CD14-positive monocyte (primary cell): ENCODE results near the gene PHKA2. TPM values are rescaled to one million over a fixed set of nuclear protein-coding genes. Genes with fewer than 3 reads are reported as not detected.

Experiments used
- DNase-seq, 3 donors: peaks; one replicate each; pipeline ENCODE4 v3.0.0-alpha.2; 2011 to 2022
- H2AFZ ChIP-seq: 2 replicates; pipeline ENCODE4 v1.6.0; 2012; ENCODE audit warnings: mild to moderate bottlenecking, low read depth, low read length, inconsistent platforms; ENCODE audit not compliant: insufficient read depth, poor library complexity, severe bottlenecking
- H3K27ac ChIP-seq, 2 donors: 1 replicate in 1 of 2; 2 replicates in 1 of 2; pipeline ENCODE4 v1.5.1; 2012 to 2013; ENCODE audit warnings: low read length in 2 of 2, control low read depth in 1 of 2, inconsistent platforms in 1 of 2, low read depth in 1 of 2, mild to moderate bottlenecking in 1 of 2
- H3K27me3 ChIP-seq, 2 donors: one replicate each; pipeline versions ENCODE4 v1.6.0 to v1.6.1; 2011 to 2013; ENCODE audit warnings: low read length in 2 of 2; ENCODE audit not compliant: control insufficient read depth in 2 of 2, insufficient read depth in 2 of 2
- H3K36me3 ChIP-seq, 2 donors: replicated peaks in 1 of 2; 1 replicate in 1 of 2; 2 replicates in 1 of 2; pipeline versions ENCODE4 v1.5.1 to v1.6.1; 2012 to 2013; ENCODE audit warnings: low read length in 2 of 2, control low read depth in 1 of 2, inconsistent platforms in 1 of 2, mild to moderate bottlenecking in 1 of 2; ENCODE audit not compliant: insufficient read depth in 2 of 2, control insufficient read depth in 1 of 2
- H3K4me1 ChIP-seq, 2 donors: 1 replicate in 1 of 2; 2 replicates in 1 of 2; pipeline versions ENCODE4 v1.5.1 to v1.6.1; 2012 to 2013; ENCODE audit warnings: low read length in 2 of 2, control low read depth in 1 of 2, inconsistent platforms in 1 of 2, mild to moderate bottlenecking in 1 of 2, moderate library complexity in 1 of 2; ENCODE audit not compliant: insufficient read depth in 2 of 2, control insufficient read depth in 1 of 2
- H3K4me2 ChIP-seq: replicated peaks from 2 replicates; pipeline ENCODE3; 2012; ENCODE audit warnings: low read length, moderate library complexity, mild to moderate bottlenecking; ENCODE audit not compliant: poor library complexity, severe bottlenecking; ENCODE audit errors: extremely low read depth
- H3K4me3 ChIP-seq, 3 experiments: fragments of 200-600 bp in 1 of 3; sonication (generic) in 1 of 3; replicated peaks in 1 of 3; 1 replicate in 2 of 3; 2 replicates in 1 of 3; pipeline ENCODE4 v1.5.1; 2011 to 2013; ENCODE audit warnings: low read length in 3 of 3, mild to moderate bottlenecking in 3 of 3, control low read depth in 2 of 3, low read depth in 2 of 3, inconsistent platforms in 1 of 3, moderate library complexity in 1 of 3
- H3K79me2 ChIP-seq: 2 replicates; pipeline ENCODE4 v1.6.0; 2012; ENCODE audit warnings: mild to moderate bottlenecking, control low read depth, inconsistent platforms, low read length, moderate library complexity; ENCODE audit not compliant: insufficient read depth
- H3K9ac ChIP-seq: 2 replicates; pipeline ENCODE4 v1.6.0; 2017; ENCODE audit warnings: low read length, mild to moderate bottlenecking; ENCODE audit not compliant: insufficient read depth, poor library complexity, severe bottlenecking
- H3K9me3 ChIP-seq, 2 donors: replicated peaks in 1 of 2; 1 replicate in 1 of 2; 2 replicates in 1 of 2; pipeline versions ENCODE4 v1.5.1 to v1.6.1; 2012 to 2013; ENCODE audit warnings: low read length in 2 of 2, control low read depth in 1 of 2; ENCODE audit not compliant: control insufficient read depth in 1 of 2, insufficient read depth in 1 of 2
- H4K20me1 ChIP-seq: 2 replicates; pipeline ENCODE4 v1.6.0; 2012; ENCODE audit warnings: mild to moderate bottlenecking, low read length, control low read depth, moderate library complexity; ENCODE audit not compliant: insufficient read depth
- H3K27ac Mint-ChIP-seq, 7 donors: one replicate each; pipeline ENCODE4 v1.8.0; 2020; ENCODE audit warnings: mild to moderate bottlenecking in 7 of 7, mixed read lengths in 7 of 7, moderate library complexity in 6 of 7, inconsistent platforms in 2 of 7
- H3K27me3 Mint-ChIP-seq, 3 donors: one replicate each; pipeline ENCODE4 v1.8.0; 2021 to 2022; ENCODE audit warnings: low read depth in 3 of 3, mild to moderate bottlenecking in 3 of 3, mixed read lengths in 3 of 3, moderate library complexity in 3 of 3, inconsistent platforms in 1 of 3
- H3K36me3 Mint-ChIP-seq, 2 donors: one replicate each; pipeline ENCODE4 v1.8.0; 2020; ENCODE audit warnings: mixed read lengths in 2 of 2, inconsistent platforms in 1 of 2, mild to moderate bottlenecking in 1 of 2
- H3K4me1 Mint-ChIP-seq: one replicate; pipeline ENCODE4 v1.8.0; 2020; ENCODE audit warnings: mild to moderate bottlenecking, mixed read lengths
- H3K4me3 Mint-ChIP-seq, 2 donors: one replicate each; pipeline ENCODE4 v1.8.0; 2020; ENCODE audit warnings: mild to moderate bottlenecking in 2 of 2, mixed read lengths in 2 of 2, moderate library complexity in 1 of 2
- H3K9me3 Mint-ChIP-seq, 7 donors: one replicate each; pipeline ENCODE4 v1.8.0; 2020 to 2022; ENCODE audit warnings: mixed read lengths in 7 of 7, mild to moderate bottlenecking in 6 of 7, moderate library complexity in 6 of 7, inconsistent platforms in 2 of 7
- WGBS: methylation state at CpG from one replicate; pipeline ENCODE4 v1.1.5; 2013; ENCODE audit warnings: missing lambda C conversion rate; ENCODE audit not compliant: insufficient coverage; 5-methylcytosine and 5-hydroxymethylcytosine counted together
- intact Hi-C, 2 donors: fragments of 100-400 bp; cut with micrococcal nuclease; formaldehyde crosslinking; loops; one replicate each; pipeline versions ENCODE4 v1.15.0 to v1.15.1; 2023
- polyA plus RNA-seq, 3 donors: library from polyadenylated mRNA; depleted of rRNA in 1 of 3; unstranded in 2 of 3; stranded (reverse) in 1 of 3; fragments of 300-500 nt in 2 of 3; fragments of >200 nt in 1 of 3; fragmentation: Illumina TruSeq in 2 of 3; gene quantifications; 1 replicate in 2 of 3; 2 replicates in 1 of 3; pipeline ENCODE4 v1.2.3, GENCODE V29; 2012 to 2021
- TF ChIP-seq, protein P1 (sequence below): fragments of 200-600 bp; IDR thresholded peaks from one replicate; pipeline ENCODE4 v1.8.0; 2022; ENCODE audit warnings: antibody characterized with exemption, mild to moderate bottlenecking

Gene PHKA2
- polyA plus RNA-seq, 3 donors, result 8.7 to 63.3 (median 9.1) TPM

GRCh38 chrX:18974993-18975392 is 8.9 kb downstream of the PHKA2 start:
- no peak overlapping the region for H3K4me3 ChIP-seq
- intact Hi-C loops, result no loop called here
- no peaks in the 10 kb centered on the region for H4K20me1 ChIP-seq
- Mint-ChIP-seq H3K9me3 (no peaks in the 10 kb centered on the region), H3K27ac (peak overlapping the region in 1 of 7 donors; percentile 41), H3K4me3 (no peak overlapping the region), H3K27me3 (peaks cover 0 to 4% (median 2%) of the 10 kb centered on the region in 3 donors), H3K4me1 (peaks cover 7% of the 10 kb centered on the region), H3K36me3 (peaks cover 0 to 2% of the 10 kb centered on the region in 2 donors)
- no peaks in the 10 kb centered on the region for H3K9me3 ChIP-seq
- WGBS, result 100% methylated on average over 3 of the region's 7 CpGs
- no peak for DNase-seq
- no peaks in the 10 kb centered on the region for H3K36me3 ChIP-seq
- no peak overlapping the region for H3K27ac ChIP-seq
- H3K9ac ChIP-seq, result no peak overlapping the region
- no peaks in the 10 kb centered on the region for H3K4me1 ChIP-seq
- TF ChIP-seq, protein P1, sequence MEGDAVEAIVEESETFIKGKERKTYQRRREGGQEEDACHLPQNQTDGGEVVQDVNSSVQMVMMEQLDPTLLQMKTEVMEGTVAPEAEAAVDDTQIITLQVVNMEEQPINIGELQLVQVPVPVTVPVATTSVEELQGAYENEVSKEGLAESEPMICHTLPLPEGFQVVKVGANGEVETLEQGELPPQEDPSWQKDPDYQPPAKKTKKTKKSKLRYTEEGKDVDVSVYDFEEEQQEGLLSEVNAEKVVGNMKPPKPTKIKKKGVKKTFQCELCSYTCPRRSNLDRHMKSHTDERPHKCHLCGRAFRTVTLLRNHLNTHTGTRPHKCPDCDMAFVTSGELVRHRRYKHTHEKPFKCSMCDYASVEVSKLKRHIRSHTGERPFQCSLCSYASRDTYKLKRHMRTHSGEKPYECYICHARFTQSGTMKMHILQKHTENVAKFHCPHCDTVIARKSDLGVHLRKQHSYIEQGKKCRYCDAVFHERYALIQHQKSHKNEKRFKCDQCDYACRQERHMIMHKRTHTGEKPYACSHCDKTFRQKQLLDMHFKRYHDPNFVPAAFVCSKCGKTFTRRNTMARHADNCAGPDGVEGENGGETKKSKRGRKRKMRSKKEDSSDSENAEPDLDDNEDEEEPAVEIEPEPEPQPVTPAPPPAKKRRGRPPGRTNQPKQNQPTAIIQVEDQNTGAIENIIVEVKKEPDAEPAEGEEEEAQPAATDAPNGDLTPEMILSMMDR, result no peak
- H3K4me2 ChIP-seq, result no peak overlapping the region
- H3K79me2 ChIP-seq, result peaks cover 24% of the 10 kb centered on the region
- no peak overlapping the region for H2AFZ ChIP-seq
- H3K27me3 ChIP-seq, result no peaks in the 10 kb centered on the region

- no peak overlapping the region for H3K4me2 ChIP-seq
These were observed 10.3 kb downstream of the PHKA2 start for GRCh38 chrX:18973527-18974192.

More at GRCh38 chrX:18973527-18974192, 10.3 kb downstream of the PHKA2 start:
- Histone ChIP-seq H3K9ac (no peak overlapping the region), H3K4me1 (no peaks in the 10 kb centered on the region), H2AFZ (no peak overlapping the region), H3K79me2 (peaks cover 15% of the 10 kb centered on the region), H4K20me1 (no peaks in the 10 kb centered on the region), H3K27me3 (no peaks in the 10 kb centered on the region), H3K9me3 (no peaks in the 10 kb centered on the region), H3K4me3 (no peak overlapping the region), H3K27ac (no peak overlapping the region), H3K36me3 (no peaks in the 10 kb centered on the region)
- no peak overlapping the region for H3K4me3 Mint-ChIP-seq
- TF ChIP-seq, protein P1, result no peak
- WGBS, result 95% methylated on average over 4 of the region's 7 CpGs
- H3K36me3 Mint-ChIP-seq, result peaks cover 0 to 2% of the 10 kb centered on the region in 2 donors
- no peaks in the 10 kb centered on the region for H3K9me3 Mint-ChIP-seq
- peak overlapping the region in 1 of 7 donors; percentile 12 for H3K27ac Mint-ChIP-seq
- peaks cover 7% of the 10 kb centered on the region for H3K4me1 Mint-ChIP-seq
- DNase-seq, result no peak
- peaks cover 0 to 4% (median 2%) of the 10 kb centered on the region in 3 donors for H3K27me3 Mint-ChIP-seq
- intact Hi-C loops, result no loop called here
